Measurements from ENCODE around the gene PPFIBP1. TPM values are rescaled to one million over a fixed set of nuclear protein-coding genes. Genes with fewer than 3 reads are reported as not detected.
A peak's percentile ranks its signal among the peaks of the same experiment; 100 is the strongest.
"Not testable (repeated sequence)": the region's sequence is repeated elsewhere in the genome, so short reads cannot be mapped to it uniquely, and the experiment has no call there.

Gene PPFIBP1
- total RNA-seq, 2 donors from 2014 or later = 92.7 to 123 TPM

GRCh38 chr12:27607591-27607990, 83.6 kb downstream of the PPFIBP1 start:
- intact Hi-C loops (cut with DNase I) = no loop called here
- peak in 1 of 2 donors; percentile 25 for ATAC-seq
- no peak for DNase-seq

- peak; percentile 48 to 57 for ATAC-seq
- no peak for DNase-seq
- intact Hi-C loops (cut with DNase I) = no loop called here
These were observed 84.9 kb downstream of the PPFIBP1 start for GRCh38 chr12:27608890-27609289.

DNA sequence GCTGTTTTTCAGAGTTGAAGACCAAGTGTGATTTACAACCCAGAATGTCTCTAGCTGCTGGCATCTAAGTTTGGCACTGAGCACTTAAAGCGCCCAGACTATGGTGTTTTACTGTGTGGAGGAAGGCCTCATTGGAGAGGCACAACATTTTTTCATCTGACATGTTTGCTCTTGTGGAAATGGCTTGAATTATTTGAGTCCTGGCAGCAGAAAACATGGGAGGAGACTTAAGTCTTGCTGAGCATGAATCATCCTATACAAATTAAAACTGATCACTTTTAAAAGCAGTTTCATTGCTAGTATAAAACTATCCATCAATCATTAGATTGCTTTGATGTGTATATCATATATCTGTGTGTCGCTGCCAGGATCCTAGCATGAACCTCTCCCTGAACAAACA, 86.4 kb downstream of the PPFIBP1 start:
- ATAC-seq = peak in 1 of 2 donors; percentile 21
- no peak for DNase-seq
- intact Hi-C loops (cut with DNase I) = no loop called here

DNA sequence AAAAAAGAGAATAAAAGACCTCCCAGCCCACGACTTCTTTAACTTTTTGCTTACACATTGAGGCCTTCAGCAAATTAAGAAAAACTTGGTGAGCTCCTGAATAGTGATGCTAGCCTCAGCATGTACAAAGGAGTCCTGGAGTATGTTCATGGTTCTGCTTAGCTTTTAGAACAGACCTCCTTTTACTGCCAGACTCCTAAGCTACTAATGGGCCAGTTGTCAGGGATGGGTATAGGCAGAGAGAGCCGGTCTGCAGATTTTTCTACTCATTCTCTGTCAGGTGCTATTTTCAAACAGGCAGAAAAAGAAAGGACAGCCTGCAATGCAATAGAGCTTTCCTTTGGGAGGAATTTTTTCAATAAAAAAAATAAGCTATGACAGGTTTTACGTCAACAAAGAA, 90.4 kb downstream of the PPFIBP1 start:
- DNase-seq (no peak), ATAC-seq (no peak)
- intact Hi-C loops (cut with DNase I) = no loop called here

DNA sequence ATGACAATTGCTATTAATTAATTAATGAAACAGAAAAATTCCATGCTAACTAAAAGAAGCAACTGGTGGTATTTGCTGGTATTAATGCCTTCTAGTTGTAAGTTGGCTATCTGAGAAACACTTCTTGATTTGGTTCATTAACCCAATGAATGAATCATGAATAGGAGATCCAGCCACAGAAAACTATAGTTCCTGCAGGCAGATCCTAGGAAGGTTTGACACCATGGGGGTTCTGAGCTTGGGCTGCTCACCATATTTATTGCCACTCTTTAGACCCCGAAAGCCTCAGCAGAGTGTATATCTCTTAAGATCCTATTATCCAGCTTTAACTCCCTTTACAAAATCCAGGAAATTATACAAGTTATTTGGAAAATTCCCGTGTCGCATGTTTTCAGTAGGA, 90.9 kb downstream of the PPFIBP1 start:
- DNase-seq (no peak), ATAC-seq (no peak)
- intact Hi-C loops (cut with DNase I) = no loop called here

DNA sequence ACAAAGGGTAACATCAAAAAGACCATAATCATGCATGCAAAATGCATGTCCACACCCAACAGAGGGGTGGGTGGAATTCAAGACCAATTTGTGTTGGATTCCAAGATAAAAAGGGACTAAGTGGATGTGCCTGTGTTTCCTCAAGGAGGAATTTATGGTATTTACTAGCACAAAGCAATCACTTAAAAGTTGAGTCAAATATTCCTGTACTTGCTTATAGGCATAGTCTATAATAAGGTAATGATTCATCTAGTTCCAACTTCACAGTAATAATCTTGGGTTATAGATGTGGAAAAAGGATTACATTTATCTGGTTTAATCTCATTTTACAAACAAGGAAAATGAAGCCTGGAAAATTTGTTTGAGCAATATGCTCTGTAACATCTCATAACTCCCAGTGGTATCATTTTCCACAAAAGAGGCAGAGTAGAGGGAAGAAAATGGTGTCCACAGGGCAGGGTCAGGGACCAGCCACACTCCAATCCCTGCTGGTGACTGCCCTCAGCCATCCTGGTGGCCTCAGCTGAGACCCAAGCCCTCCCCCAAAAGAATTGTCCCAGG, 91.4 kb downstream of the PPFIBP1 start:
- ATAC-seq (no peak), DNase-seq (no peak)
- intact Hi-C loops (cut with DNase I) = no loop called here

- ATAC-seq (peak in 1 of 2 donors; percentile 42), DNase-seq (no peak)
- intact Hi-C loops (cut with DNase I) = no loop called here
These were observed 92.5 kb downstream of the PPFIBP1 start for GRCh38 chr12:27616356-27617142.

DNA sequence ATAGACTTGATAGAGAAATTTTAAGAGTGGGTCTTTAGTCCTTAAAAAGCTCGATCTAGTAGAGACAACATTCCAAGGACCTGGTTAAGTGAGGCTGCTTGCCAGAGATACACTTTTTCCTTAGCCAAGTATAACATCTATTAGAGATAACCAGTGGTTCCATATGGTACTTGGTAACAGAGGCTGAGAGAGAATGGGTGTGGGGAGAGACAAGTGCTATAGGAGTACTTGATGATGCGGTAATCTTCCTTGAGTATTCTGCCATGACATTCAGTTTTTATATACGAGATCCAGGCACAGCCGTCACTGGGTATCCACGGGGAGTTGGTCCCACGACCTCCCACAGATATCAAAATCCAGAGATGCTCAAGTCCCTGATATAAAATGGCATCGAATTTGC, 94.8 kb downstream of the PPFIBP1 start:
- no peak for DNase-seq
- intact Hi-C loops (cut with DNase I) = no loop called here
- peak in 1 of 2 donors; percentile 44 for ATAC-seq

DNA sequence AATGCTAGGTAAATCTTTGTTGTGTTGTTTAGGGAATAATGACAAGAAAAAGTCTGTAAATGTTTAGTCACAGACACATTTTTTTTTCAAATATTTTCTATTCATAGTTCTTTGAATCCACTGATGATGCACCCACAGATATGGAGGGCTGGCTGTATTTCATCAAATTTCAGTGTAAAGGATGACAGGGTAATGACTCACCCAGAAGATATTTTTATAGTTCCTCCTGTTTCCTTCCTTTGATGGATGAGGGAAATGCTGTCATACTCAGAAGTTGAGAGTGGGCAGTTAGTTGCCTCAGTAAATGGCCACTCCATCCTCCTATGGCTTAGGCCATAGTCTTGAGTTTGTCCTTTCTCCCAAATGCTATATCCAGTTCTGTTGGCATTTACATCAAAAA, 95.3 kb downstream of the PPFIBP1 start:
- intact Hi-C loops (cut with DNase I) = no loop called here
- DNase-seq (no peak), ATAC-seq (peak in 1 of 2 donors; percentile 86)

- ATAC-seq (no peak), DNase-seq (no peak)
- intact Hi-C loops (cut with DNase I) = no loop called here
These were observed 96.1 kb downstream of the PPFIBP1 start for GRCh38 chr12:27620121-27620520.

- no peak for ATAC-seq
- intact Hi-C loops (cut with DNase I) = no loop called here
- no peak for DNase-seq
These were observed 98.6 kb downstream of the PPFIBP1 start for GRCh38 chr12:27622436-27623195.

- intact Hi-C loops (cut with DNase I) = no loop called here
- ATAC-seq (no peak), DNase-seq (no peak)
These were observed 99.6 kb downstream of the PPFIBP1 start for GRCh38 chr12:27623645-27624044.

- intact Hi-C loops (cut with DNase I) = no loop called here
These were observed 100.6 kb downstream of the PPFIBP1 start for GRCh38 chr12:27624586-27624985.

DNA sequence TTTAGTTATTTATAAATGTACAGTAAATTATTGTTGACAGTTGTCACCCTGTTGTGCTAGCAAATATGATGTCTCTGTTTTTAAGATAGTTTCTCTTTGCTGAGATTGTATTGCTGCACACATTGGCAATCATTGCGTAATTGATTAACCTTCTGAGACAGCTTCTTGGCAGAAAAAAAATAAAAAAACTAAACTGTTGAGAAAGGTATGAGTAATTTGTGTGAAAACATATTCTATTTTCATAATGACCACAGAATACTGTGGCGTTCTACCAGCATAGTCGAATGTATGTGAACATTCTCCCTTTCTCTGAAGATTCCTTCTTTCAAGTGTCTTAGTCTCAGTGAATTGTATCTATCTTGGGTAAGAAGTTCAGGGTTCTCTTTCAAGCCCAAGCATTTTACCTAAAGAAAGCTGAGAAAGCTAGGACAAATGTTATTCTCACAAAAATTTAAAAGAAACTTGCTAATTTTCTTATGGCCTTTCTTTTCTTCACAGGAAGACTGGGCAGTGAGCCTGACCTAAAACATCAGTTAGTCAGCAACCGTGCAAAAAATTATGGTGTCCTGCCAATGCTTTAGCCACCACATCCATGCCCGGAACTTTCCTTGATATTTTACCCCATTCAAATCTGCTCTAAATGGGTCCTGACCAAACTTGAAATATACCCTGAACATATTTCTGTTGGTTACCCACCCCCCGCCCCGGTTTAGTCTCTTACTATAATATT, 103.3 kb downstream of the PPFIBP1 start:
- ATAC-seq (peak; percentile 56 to 69), DNase-seq (no peak)
- intact Hi-C loops (cut with DNase I) = no loop called here

More at GRCh38 chr12:27624586-27624985, 100.6 kb downstream of the PPFIBP1 start:
- ATAC-seq (no peak), DNase-seq (no peak)

GRCh38 chr12:27627853-27628469, 104.0 kb downstream of the PPFIBP1 start:
- ATAC-seq; DNase-seq; intact Hi-C loops (cut with DNase I): not testable (repeated sequence)

DNA sequence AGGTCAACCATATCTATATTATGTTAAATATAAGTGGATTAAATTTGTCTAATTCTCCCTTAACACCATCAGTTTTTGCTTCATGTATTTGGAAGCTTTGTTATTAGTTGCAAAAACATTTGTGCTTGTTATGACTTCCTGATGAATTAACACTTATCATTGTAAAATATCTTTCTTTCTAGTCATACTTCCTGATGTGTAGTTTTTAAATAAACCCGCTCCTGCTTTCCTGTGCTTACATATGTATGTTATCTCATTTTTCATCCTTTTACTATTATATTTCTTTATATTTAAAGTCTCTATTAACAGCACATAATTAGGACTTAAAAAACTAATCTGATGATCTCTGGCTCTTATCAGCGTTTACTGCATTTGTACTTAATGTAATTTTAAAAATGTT, 106.2 kb downstream of the PPFIBP1 start:
- not testable (repeated sequence) for DNase-seq, ATAC-seq
- intact Hi-C loops (cut with DNase I) = loop anchor here in 1 of 2 donors (10.0 kb wide), 1 partner anchor 195 kb away; no protein-coding TSS in a partner anchor

DNA sequence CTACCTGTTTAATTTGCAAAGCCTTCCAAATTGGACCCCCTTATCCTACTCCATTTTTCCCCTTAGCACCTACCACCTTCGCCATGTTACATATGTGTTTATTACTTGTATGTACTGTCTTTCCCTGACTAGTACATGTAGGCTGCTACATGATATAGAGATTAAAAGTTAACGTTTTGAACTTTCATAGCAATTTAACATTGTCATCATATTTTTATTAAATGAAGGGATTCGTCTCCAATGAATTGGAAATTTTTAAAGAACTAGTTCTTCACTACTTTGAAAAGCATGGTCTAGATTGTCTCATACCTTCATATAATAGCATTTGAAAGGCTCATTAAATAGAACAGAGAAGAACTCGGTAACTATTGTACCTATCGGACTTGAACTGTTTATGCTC, 107.4 kb downstream of the PPFIBP1 start:
- intact Hi-C loops (cut with DNase I) = loop anchor here in 1 of 2 donors (10.0 kb wide), 1 partner anchor 197 kb away; no protein-coding TSS in a partner anchor
- no peak for DNase-seq
- no peak for ATAC-seq

DNA sequence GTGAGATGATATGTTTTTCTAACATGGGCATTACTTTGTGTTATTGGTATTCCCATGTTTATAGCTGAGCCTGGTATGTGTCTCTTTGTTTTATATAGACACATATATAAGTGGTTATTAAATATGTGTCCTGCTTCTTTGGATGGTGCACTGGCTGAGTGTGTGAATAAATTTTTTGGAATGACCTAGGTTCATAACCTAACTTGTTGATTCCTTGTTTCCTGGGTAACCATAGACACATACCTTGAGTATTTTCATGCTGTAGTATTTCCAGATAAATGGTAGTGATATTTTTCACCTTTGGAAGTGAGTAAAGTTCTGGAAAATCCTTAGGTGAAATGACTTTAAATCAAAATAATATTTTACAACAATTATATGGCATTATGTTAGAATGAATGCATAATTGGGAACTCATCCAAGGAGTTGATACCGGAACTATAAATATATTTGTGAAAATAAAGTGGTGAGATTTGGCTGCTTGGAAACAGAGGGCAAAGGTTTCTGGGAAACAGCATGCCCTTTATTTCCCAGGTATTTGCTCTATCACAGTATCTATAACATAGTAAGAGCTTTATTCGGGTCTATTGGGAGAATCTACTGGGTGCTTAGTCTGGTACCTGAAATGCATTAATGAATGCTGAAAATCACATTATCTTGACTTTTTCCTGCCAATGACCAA, 107.9 kb downstream of the PPFIBP1 start:
- ATAC-seq (no peak), DNase-seq (no peak)
- intact Hi-C loops (cut with DNase I) = loop anchor here in 1 of 2 donors (10.0 kb wide), 1 partner anchor 197 kb away; no protein-coding TSS in a partner anchor
